ENCODE data around the gene EFNA1. TPM values are rescaled to one million over a fixed set of nuclear protein-coding genes. Genes with fewer than 3 reads are reported as not detected.

Gene EFNA1
- total and polyA plus RNA-seq, 2 of the 8 experiments (the other 6 are each of a cell fraction or from before 2014, with no cell fraction given) = 4.9 to 14.6 TPM

DNA sequence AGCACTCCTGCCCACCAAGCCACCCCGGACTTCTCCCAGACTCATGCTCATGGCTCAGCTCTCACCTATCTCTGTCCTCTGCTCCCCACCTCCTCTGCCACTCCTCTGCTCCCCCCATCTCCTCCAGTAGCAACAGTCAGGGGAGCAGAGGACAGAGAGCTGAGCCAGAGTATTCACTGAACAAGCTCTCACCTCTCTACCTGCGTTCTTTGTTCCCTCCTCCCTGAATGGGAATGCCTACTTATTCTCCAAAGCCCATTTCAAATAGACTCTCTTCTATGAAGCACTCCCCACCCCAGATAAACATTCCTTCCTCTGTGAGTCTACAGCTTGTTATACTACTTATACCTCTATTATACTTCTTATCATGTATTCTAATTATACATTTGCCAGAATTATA, 6.4 kb upstream of the EFNA1 start:
- no peak for FAIRE-seq
- Histone ChIP-seq H3K18ac (ENCODE audit: extremely low read depth, low read length) (no peak overlapping the region), H4K5ac (ENCODE audit: insufficient read length, low read depth, low read length) (no peak overlapping the region), H3K4me1 (replicated peaks in 1 of 4; ENCODE audit: control insufficient read depth in 3 of 4, insufficient read depth in 4 of 4, low read length in 3 of 4) (peaks cover 0 to 16% (median 12%) of the 10 kb centered on the region in 4 experiments; a peak in 6 of 7 replicates), H2AK5ac (ENCODE audit: low read depth, low read length) (no peak overlapping the region), H2BK15ac (ENCODE audit: low read length) (no peak overlapping the region), H3K4me3 (ENCODE audit: extremely low read depth in 1 of 4, insufficient read depth in 2 of 4, low read depth in 3 of 4, low read length in 4 of 4) (no peak overlapping the region), H3K36me3 (ENCODE audit: control insufficient read depth in 2 of 4, insufficient read depth in 4 of 4, low read length in 3 of 4) (no peaks in the 10 kb centered on the region), H3K27ac (ENCODE audit: low read depth, low read length) (no peak overlapping the region), H3K23ac (ENCODE audit: insufficient read length) (no peak overlapping the region), H3K9me3 (ENCODE audit: insufficient read depth in 2 of 2, low read depth in 1 of 2, low read length in 1 of 2) (no peaks in the 10 kb centered on the region), H3K9ac (replicated peaks in 1 of 4; ENCODE audit: extremely low read depth in 1 of 4, low read depth in 3 of 4, low read length in 3 of 4) (no peak overlapping the region), H2BK120ac (replicated peaks; ENCODE audit: low read depth, low read length) (no peak overlapping the region), H3K4ac (replicated peaks; ENCODE audit: insufficient read length, low read depth, low read length) (no peak overlapping the region), H3K4me2 (ENCODE audit: insufficient read depth in 1 of 2, low read depth in 2 of 2, low read length in 2 of 2) (no peak overlapping the region), H3K79me1 (ENCODE audit: low read depth, low read length) (no peaks in the 10 kb centered on the region), H2BK12ac (ENCODE audit: low read depth, low read length) (no peak overlapping the region; the same call in 1 of the 2 replicates), H3K56ac (replicated peaks; ENCODE audit: insufficient read length, low read depth, low read length) (no peak overlapping the region), H3K79me2 (ENCODE audit: control insufficient read depth in 1 of 2, insufficient read depth in 2 of 2, low read length in 2 of 2) (no peaks in the 10 kb centered on the region), H3K27me3 (replicated peaks in 1 of 4; ENCODE audit: control insufficient read depth in 3 of 4, extremely low read depth in 1 of 4, insufficient read depth in 3 of 4, low read length in 3 of 4) (peaks cover 16 to 24% (median 21%) of the 10 kb centered on the region in 4 experiments), H3K14ac (ENCODE audit: insufficient read length) (no peak overlapping the region), H2BK5ac (ENCODE audit: low read depth, low read length) (no peak overlapping the region), H4K8ac (ENCODE audit: extremely low read depth, insufficient read depth, low read length) (no peak overlapping the region), H4K20me1 (replicated peaks in 1 of 2; ENCODE audit: control insufficient read depth in 1 of 2, insufficient read depth in 2 of 2, low read length in 2 of 2) (no peaks in the 10 kb centered on the region), H2BK20ac (ENCODE audit: low read length) (no peak overlapping the region), H3K23me2 (ENCODE audit: low read depth, low read length) (peaks cover 3% of the 10 kb centered on the region), H4K91ac (replicated peaks; ENCODE audit: insufficient read length, low read length) (no peak overlapping the region), H2AFZ (ENCODE audit: low read length) (no peak overlapping the region)
- ChIA-PET POLR2A (ENCODE audit: partially characterized antibody) (interaction anchor here (0.7 to 2.4 kb wide), 3 partner anchors 9 to 14 kb away, joined by 3 to 11 read pairs (median 7); partner anchors contain the start of gene SLC50A1), CTCF (ENCODE audit: partially characterized antibody) (interaction anchor here (0.8 to 2.8 kb wide), 9 partner anchors 13 to 56 kb away, joined by 3 to 13 read pairs (median 6); no protein-coding TSS in a partner anchor)
- 77% methylated on average over 2 of the region's 2 CpGs; no CpG with 5 or more reads in 1 of the 2 experiments for WGBS, 2 experiments (ENCODE audit: extremely low coverage in 1 of 2, insufficient coverage in 1 of 2, insufficient read length in 1 of 2, insufficient replicate concordance in 2 of 2, low coverage in 1 of 2, low lambda C conversion rate in 2 of 2, missing lambda C conversion rate in 1 of 2)
- DNase-seq (ENCODE audit: low read depth in 1 of 2, low spot score in 2 of 2) = no peak
- no peak for TF ChIP-seq RAD21 (IDR thresholded peaks at IDR 0.05 in 1 of 2, conservative IDR thresholded peaks at IDR 0.05 in 1 of 2; ENCODE audit: low read depth in 2 of 2, low read length in 2 of 2)

All from H1 (cell line).